H9 (cell line): ENCODE data around the gene RPS6KA4. TPM values are rescaled to one million over a fixed set of nuclear protein-coding genes. Genes with fewer than 3 reads are reported as not detected.

Source experiments
- DNase-seq: peaks from one replicate; pipeline ENCODE4 v3.0.0-alpha.2; 2017
- H2AFZ ChIP-seq: one replicate; pipeline ENCODE4 v1.6.1; 2013; ENCODE audit warnings: mild to moderate bottlenecking, low read length, control low read depth, moderate library complexity
- H2AK5ac ChIP-seq: 2 replicates; pipeline ENCODE4 v1.6.1; 2013; ENCODE audit warnings: low read length, control low read depth, mixed read lengths; ENCODE audit not compliant: insufficient read length
- H2BK120ac ChIP-seq: one replicate; pipeline ENCODE4 v1.6.1; 2013; ENCODE audit warnings: low read depth, mild to moderate bottlenecking, low read length, control low read depth, inconsistent platforms; ENCODE audit not compliant: poor library complexity, severe bottlenecking
- H2BK12ac ChIP-seq: 2 replicates; pipeline ENCODE4 v1.6.1; 2013; ENCODE audit warnings: low read length, control low read depth, mixed read lengths, low read depth; ENCODE audit not compliant: insufficient read length
- H2BK15ac ChIP-seq: 2 replicates; pipeline ENCODE4 v1.6.1; 2013; ENCODE audit warnings: low read depth, low read length, control low read depth
- H2BK20ac ChIP-seq: one replicate; pipeline ENCODE4 v1.6.1; 2013; ENCODE audit warnings: low read depth, mild to moderate bottlenecking, low read length, control low read depth, inconsistent platforms; ENCODE audit not compliant: poor library complexity, severe bottlenecking
- H2BK5ac ChIP-seq: 2 replicates; pipeline ENCODE4 v1.6.1; 2013; ENCODE audit warnings: low read length, control low read depth, mixed read lengths; ENCODE audit not compliant: insufficient read length
- H3K14ac ChIP-seq: 2 replicates; pipeline ENCODE4 v1.6.1; 2013; ENCODE audit warnings: low read length, control low read depth; ENCODE audit not compliant: insufficient read depth
- H3K18ac ChIP-seq: 2 replicates; pipeline ENCODE4 v1.6.1; 2013; ENCODE audit warnings: low read depth, mild to moderate bottlenecking, mixed read lengths, low read length, control low read depth; ENCODE audit not compliant: insufficient read length
- H3K23ac ChIP-seq: 2 replicates; pipeline ENCODE4 v1.6.1; 2013; ENCODE audit warnings: low read length, control low read depth, mixed read lengths, low read depth; ENCODE audit not compliant: insufficient read length
- H3K23me2 ChIP-seq: 2 replicates; pipeline ENCODE4 v1.6.1; 2013; ENCODE audit warnings: low read depth, mild to moderate bottlenecking, mixed read lengths, low read length, control low read depth; ENCODE audit not compliant: insufficient read length, poor library complexity, severe bottlenecking
- H3K27ac ChIP-seq: 2 replicates; pipeline ENCODE4 v1.5.1; 2013; ENCODE audit warnings: low read length, control low read depth, mixed read lengths, low read depth; ENCODE audit not compliant: insufficient read length
- H3K27me3 ChIP-seq: 2 replicates; pipeline ENCODE4 v1.6.1; 2013; ENCODE audit warnings: low read length, control low read depth, inconsistent platforms; ENCODE audit not compliant: insufficient read depth
- H3K4ac ChIP-seq: 2 replicates; pipeline ENCODE4 v1.6.1; 2013; ENCODE audit warnings: low read depth, mild to moderate bottlenecking, control low read depth, inconsistent platforms, low read length, moderate library complexity
- H3K4me1 ChIP-seq: 2 replicates; pipeline ENCODE4 v1.6.1; 2013; ENCODE audit warnings: low read length, control low read depth, inconsistent platforms; ENCODE audit not compliant: insufficient read depth
- H3K4me2 ChIP-seq: 2 replicates; pipeline ENCODE4 v1.6.1; 2013; ENCODE audit warnings: low read length, control low read depth, mixed read lengths; ENCODE audit not compliant: insufficient read length, insufficient read depth
- H3K56ac ChIP-seq: 2 replicates; pipeline ENCODE4 v1.6.1; 2013; ENCODE audit warnings: low read depth, mild to moderate bottlenecking, mixed read lengths, low read length, control low read depth; ENCODE audit not compliant: insufficient read length
- H3K79me1 ChIP-seq: 2 replicates; pipeline ENCODE4 v1.6.1; 2013; ENCODE audit warnings: low read depth, mild to moderate bottlenecking, moderate library complexity, low read length, control low read depth, inconsistent platforms; ENCODE audit not compliant: insufficient read depth, poor library complexity, severe bottlenecking
- H3K79me2 ChIP-seq: 2 replicates; pipeline ENCODE4 v1.6.1; 2013; ENCODE audit warnings: low read length, control low read depth, inconsistent platforms; ENCODE audit not compliant: insufficient read depth
- H3K9ac ChIP-seq: 2 replicates; pipeline ENCODE4 v1.6.1; 2013; ENCODE audit warnings: low read length, control low read depth, mixed read lengths; ENCODE audit not compliant: insufficient read length; ENCODE audit errors: extremely low read depth
- H3K9me3 ChIP-seq: one replicate; pipeline ENCODE4 v1.6.1; 2013; ENCODE audit warnings: low read depth, low read length, inconsistent platforms; ENCODE audit not compliant: control insufficient read depth
- H3T11ph ChIP-seq: one replicate; pipeline ENCODE4 v1.6.1; 2013; ENCODE audit warnings: mild to moderate bottlenecking, low read length, control low read depth, inconsistent platforms
- H4K20me1 ChIP-seq: one replicate; pipeline ENCODE4 v1.6.1; 2013; ENCODE audit not compliant: control insufficient read depth, insufficient read length, insufficient read depth
- H4K5ac ChIP-seq: 2 replicates; pipeline ENCODE4 v1.6.1; 2013; ENCODE audit warnings: low read depth, mild to moderate bottlenecking, mixed read lengths, low read length, control low read depth; ENCODE audit not compliant: insufficient read length
- H4K8ac ChIP-seq: replicated peaks from 2 replicates; pipeline ENCODE4 v1.6.1; 2013; ENCODE audit warnings: low read length, control low read depth, mixed read lengths, low read depth; ENCODE audit not compliant: insufficient read length
- H4K91ac ChIP-seq: 2 replicates; pipeline ENCODE4 v1.6.1; 2013; ENCODE audit warnings: low read depth, mild to moderate bottlenecking, moderate library complexity, mixed read lengths, low read length, control low read depth; ENCODE audit not compliant: insufficient read length
- H3K27ac Mint-ChIP-seq, 3 experiments: 2 replicates in 2 of 3; 3 replicates in 1 of 3; pipeline ENCODE4 v1.8.0; 2020 to 2021; ENCODE audit warnings: mixed read lengths in 3 of 3, mild to moderate bottlenecking in 1 of 3, moderate library complexity in 1 of 3
- H3K27me3 Mint-ChIP-seq: 2 replicates; pipeline ENCODE4 v1.8.0; 2021; ENCODE audit warnings: low read depth, mild to moderate bottlenecking, moderate library complexity, mixed read lengths
- H3K36me3 Mint-ChIP-seq, 3 experiments: 2 replicates in 2 of 3; 3 replicates in 1 of 3; pipeline ENCODE4 v1.8.0; 2020 to 2021; ENCODE audit warnings: low read depth in 3 of 3, mixed read lengths in 3 of 3; ENCODE audit not compliant: insufficient read depth in 1 of 3
- H3K4me1 Mint-ChIP-seq, 2 experiments: 2 replicates each; pipeline ENCODE4 v1.8.0; 2020; ENCODE audit warnings: mixed read lengths in 2 of 2
- H3K4me3 Mint-ChIP-seq, 2 experiments: 2 replicates in 1 of 2; 3 replicates in 1 of 2; pipeline ENCODE4 v1.8.0; 2020 to 2021; ENCODE audit warnings: mild to moderate bottlenecking in 2 of 2, mixed read lengths in 2 of 2, moderate library complexity in 1 of 2
- H3K9me3 Mint-ChIP-seq, 2 experiments: 2 replicates in 1 of 2; 3 replicates in 1 of 2; pipeline ENCODE4 v1.8.0; 2020; ENCODE audit warnings: mild to moderate bottlenecking in 2 of 2, mixed read lengths in 2 of 2, moderate library complexity in 1 of 2
- CTCF ChIP-seq: fragments of 200-600 bp; sonication (generic); conservative IDR thresholded peaks from 3 replicates; pipeline ENCODE4 v1.8.0; 2021; ENCODE audit warnings: antibody characterized with exemption, mild to moderate bottlenecking
- WGBS: extraction: QIAGEN DNeasy Blood & Tissue Kit; methylation state at CpG from one replicate; pipeline ENCODE4 v1.1.7; 2013; ENCODE audit warnings: missing lambda C conversion rate, low lambda C conversion rate, mixed read lengths; ENCODE audit not compliant: insufficient read length; ENCODE audit errors: extremely low coverage; 5-methylcytosine and 5-hydroxymethylcytosine counted together
- total RNA-seq: library from RNA; stranded (reverse); gene quantifications from 2 replicates; pipeline ENCODE4 v1.2.1, GENCODE V29; 2021

RPS6KA4 gene
- total RNA-seq, 1 experiment from 2014 or later, result 10.8 TPM

DNA sequence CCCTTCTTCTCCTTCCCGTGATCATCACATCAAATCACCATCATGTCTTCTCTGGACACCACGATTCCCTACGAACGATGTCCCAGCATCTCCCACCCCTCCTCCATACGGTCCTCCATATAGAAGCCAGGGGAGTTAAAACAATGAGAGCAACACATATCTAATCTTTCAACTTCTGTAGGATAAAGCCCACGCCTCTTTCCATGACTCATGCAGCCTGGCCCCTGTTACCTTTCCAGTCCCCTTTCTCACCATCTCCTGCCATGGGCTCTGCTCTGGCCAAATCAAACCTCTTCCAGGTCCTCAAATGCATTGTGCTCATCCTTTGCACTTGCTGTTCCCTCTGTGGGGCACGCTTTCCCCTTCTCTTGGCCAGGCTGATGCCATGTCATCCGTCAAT lies 23.6 kb downstream of the RPS6KA4 start:
- no peaks in the 10 kb centered on the region for H3K36me3 Mint-ChIP-seq
- peaks cover 10% of the 10 kb centered on the region for H3K27me3 Mint-ChIP-seq

More for the DNA sequence above, 23.6 kb downstream of the RPS6KA4 start:
- Mint-ChIP-seq H3K27ac (no peak overlapping the region), H3K9me3 (no peaks in the 10 kb centered on the region), H3K4me1 (peaks cover 0 to 5% of the 10 kb centered on the region in 2 experiments; a peak in 2 of 4 replicates), H3K4me3 (no peak overlapping the region)
- H4K20me1 ChIP-seq, result no peaks in the 10 kb centered on the region
- no peak overlapping the region for H2BK120ac ChIP-seq
- H3T11ph ChIP-seq, result no peak overlapping the region
- no peak overlapping the region for H2BK5ac ChIP-seq
- no peak for TF ChIP-seq CTCF
- no peak overlapping the region for H3K4ac ChIP-seq
- no peak overlapping the region for H2BK12ac ChIP-seq
- no peak overlapping the region for H4K5ac ChIP-seq
- H2AFZ ChIP-seq, result no peak overlapping the region
- H2AK5ac ChIP-seq, result no peak overlapping the region
- H3K18ac ChIP-seq, result no peak overlapping the region
- no peaks in the 10 kb centered on the region for H3K79me2 ChIP-seq
- no peaks in the 10 kb centered on the region for H3K23me2 ChIP-seq
- H3K27ac ChIP-seq, result no peak overlapping the region
- H3K14ac ChIP-seq, result no peak overlapping the region
- no CpG with 5 or more reads among the region's 8 CpGs for WGBS
- H3K4me1 ChIP-seq, result no peaks in the 10 kb centered on the region
- no peak overlapping the region for H4K91ac ChIP-seq
- no peak overlapping the region for H4K8ac ChIP-seq
- DNase-seq, result no peak
- no peak overlapping the region for H3K9ac ChIP-seq
- H2BK20ac ChIP-seq, result no peak overlapping the region
- H3K9me3 ChIP-seq, result no peaks in the 10 kb centered on the region
- no peaks in the 10 kb centered on the region for H3K27me3 ChIP-seq
- no peaks in the 10 kb centered on the region for H3K79me1 ChIP-seq
- no peak overlapping the region for H3K23ac ChIP-seq
- H3K4me2 ChIP-seq, result no peak overlapping the region
- no peak overlapping the region for H3K56ac ChIP-seq
- H2BK15ac ChIP-seq, result no peak overlapping the region
